ENCODE measurements around the gene SH3YL1.

The SH3YL1 gene

DNA sequence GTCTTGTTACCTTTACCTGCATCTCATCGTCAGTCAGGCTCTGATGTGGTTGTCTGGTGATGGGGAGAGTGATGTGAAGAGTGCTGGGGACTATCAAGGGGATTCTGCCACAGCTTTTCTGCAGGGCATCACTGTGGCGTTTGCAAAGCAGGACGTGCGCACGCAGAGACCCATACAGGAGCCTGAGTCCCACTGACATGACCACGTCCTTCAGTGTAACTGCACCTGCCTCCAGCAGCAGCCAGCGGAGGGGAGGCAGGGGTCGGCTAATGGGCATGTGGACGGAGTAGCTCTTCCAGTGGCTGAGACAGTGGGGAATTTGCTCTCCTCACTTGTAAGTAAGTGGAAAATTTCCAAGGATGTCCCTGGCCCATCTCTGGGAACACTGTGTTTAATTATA lies 17.5 kb upstream of the SH3YL1 start:
- DNase-seq = no peak

- no peak for DNase-seq
These were observed 16.8 kb upstream of the SH3YL1 start for GRCh38 chr2:280650-281110.

DNA sequence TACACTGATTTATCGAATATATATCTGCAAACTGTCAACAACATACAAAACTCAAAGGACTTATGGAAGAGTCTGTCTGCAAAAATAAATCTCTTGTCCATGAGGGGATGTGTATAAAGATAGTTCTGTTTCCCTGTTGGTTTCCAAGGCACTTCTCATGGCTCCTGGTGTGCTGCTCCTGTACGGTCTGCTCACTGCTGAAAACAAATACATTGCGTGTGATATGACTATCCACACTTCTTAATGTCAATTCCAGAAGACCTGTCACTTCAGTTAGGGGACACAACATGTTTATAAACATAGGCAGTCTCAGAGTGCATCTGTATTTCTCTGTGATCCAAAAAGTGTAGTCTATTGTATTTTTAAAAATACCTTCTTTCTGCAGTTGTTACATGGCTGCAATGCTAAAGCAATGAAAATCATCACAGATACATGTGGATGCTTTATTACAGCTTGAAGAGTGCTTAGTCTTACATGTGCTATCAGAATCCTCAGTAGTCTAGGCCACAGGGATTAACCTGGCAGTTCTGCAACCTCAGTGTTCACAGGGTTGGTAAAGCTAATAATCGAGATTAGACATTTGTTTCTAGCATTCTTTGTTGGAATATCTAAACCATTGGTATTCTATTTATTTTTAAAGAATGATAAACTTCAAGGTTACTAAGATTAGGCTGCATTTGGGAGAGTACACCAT lies 16.3 kb upstream of the SH3YL1 start:
- no peak for DNase-seq

GRCh38 chr2:279366-279765 lies 15.5 kb upstream of the SH3YL1 start:
- DNase-seq = no peak

DNA sequence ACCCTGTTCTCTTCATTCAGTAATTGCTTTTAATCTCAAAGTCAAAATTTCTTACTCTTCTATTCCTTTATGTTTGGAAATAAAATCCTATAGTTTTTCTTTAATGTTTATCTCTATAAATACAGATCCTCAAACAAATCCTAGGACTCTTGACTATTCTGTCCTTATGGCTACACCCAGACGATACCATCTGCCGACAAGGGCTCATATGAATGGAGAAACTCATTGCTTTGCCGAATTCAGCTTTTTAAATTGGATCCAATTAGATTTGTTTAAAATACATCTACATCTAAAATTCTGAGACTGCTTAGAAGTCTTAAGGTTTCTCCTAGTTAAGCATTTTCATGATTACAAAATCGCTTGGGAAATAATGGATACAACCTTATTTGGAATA lies 15.1 kb upstream of the SH3YL1 start:
- no peak for DNase-seq

- no peak for DNase-seq
These were observed 14.6 kb upstream of the SH3YL1 start for GRCh38 chr2:278312-278926.

- no peak for DNase-seq
These were observed 11.6 kb upstream of the SH3YL1 start for GRCh38 chr2:275466-275865.

DNA sequence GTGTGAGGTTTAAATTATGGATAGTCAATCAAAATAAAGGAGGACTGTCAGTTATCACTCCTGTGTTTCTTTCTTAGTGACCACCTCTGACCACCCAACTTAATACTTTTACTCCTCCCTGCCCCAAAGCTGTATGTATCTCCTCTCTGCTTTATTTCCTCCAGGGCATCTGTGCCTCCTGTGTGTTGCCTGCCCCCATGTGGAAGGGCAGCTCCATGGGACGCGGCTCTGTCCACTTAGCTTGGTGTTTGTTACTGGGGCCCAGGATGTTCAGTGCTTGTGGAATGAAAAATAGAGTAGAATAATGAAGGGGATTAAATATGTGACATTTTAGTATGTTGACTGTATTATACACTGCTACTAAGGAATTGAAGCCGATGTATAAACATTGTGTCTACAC lies 10.7 kb upstream of the SH3YL1 start:
- DNase-seq = no peak

- DNase-seq = no peak
These were observed 9.5 kb upstream of the SH3YL1 start for GRCh38 chr2:273333-273732.

GRCh38 chr2:271917-272316 lies 8.1 kb upstream of the SH3YL1 start:
- no peak for DNase-seq

GRCh38 chr2:270861-271260 lies 7.0 kb upstream of the SH3YL1 start:
- no peak for DNase-seq

- DNase-seq = no peak
These were observed 5.7 kb upstream of the SH3YL1 start for GRCh38 chr2:269356-270030.

- no peak for DNase-seq
These were observed 4.5 kb upstream of the SH3YL1 start for GRCh38 chr2:268323-268722.

DNA sequence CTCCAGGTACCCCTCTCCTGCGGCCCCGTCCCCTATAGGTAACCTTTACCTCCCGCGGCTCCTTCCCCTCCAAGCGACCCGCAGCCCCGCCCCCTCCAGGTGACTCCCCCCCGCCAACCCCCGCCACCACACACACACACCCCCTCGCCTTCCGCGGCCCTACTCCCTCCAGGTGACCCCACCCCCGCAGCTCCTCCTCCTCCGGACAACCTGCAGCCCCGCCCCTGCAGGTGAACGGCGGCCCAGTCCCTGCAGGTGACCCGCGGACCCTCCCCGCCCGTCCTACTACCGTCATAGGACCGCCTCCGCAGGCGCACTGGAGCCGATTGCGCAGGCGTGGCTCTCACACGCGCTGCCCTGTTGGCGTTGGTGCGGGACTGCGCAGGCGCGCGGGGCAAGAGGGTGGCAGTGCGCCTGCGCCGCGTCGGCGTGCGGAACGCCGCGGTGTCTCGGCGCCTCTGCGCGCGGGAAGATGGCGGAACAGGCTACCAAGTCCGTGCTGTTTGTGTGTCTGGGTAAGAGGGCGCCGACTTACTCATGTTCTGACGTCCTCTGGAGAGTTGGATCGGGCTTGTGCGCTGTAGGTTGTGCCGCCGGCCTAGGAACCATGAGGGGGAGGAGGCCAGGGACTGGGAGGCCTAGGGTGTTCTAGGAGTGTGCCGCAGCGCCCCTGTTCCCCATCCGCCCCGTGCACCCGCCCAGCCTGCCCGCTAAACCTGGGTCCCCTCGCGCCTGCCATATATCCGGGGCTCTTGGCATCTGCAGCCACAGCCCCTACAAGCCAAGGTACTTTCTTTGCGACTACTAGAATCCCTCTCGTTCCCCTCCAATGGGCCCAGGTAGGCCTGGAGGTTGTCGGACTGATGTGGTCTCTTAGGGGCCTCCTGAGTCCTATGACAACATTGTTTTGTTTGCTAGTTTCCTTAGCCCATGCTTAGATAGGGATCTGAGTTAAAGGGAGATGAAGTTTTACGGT lies 949 bp upstream of the SH3YL1 start, which contains the start of gene ACP1:
TSS of gene ACP1 (plus strand) at position 455 of the 976 bp plus-strand sequence. CDS start at position 473, 18 bp downstream.
- peak; percentile 96 for DNase-seq

DNA sequence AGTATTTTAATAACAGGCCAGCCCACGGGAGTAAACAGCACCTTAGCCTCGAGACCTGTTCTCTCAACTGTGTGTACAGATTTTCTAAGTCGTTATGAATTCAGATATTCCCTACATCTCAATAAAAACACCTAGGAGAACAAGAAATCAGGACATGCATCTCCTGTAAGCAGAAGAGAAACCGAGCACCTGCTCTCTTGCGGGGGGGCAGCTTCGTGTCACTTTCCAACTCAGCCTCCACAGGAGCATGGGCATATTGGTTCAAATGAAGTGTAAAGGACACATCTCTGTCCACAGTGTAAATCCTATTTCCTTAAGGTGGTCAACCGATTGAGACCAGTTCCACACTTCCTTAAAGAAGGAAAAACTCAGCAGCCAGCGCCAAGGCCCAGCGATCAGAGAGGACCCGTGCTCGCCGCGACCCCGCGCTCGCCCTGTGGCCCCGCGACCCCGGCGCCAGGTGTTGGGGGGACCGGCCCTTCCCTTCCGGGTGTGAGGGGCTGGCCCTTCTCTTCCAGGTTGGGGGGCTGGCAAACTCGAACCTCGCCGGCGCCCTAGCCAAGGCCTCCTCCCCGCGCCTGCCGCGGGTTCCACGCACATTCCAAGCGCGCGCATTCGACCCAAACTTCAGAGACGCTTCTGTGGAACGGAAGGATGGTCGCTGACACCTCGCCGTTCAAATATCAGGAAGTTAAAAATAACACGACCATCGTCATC lies 652 bp downstream of the SH3YL1 start:
- DNase-seq = no peak

DNA sequence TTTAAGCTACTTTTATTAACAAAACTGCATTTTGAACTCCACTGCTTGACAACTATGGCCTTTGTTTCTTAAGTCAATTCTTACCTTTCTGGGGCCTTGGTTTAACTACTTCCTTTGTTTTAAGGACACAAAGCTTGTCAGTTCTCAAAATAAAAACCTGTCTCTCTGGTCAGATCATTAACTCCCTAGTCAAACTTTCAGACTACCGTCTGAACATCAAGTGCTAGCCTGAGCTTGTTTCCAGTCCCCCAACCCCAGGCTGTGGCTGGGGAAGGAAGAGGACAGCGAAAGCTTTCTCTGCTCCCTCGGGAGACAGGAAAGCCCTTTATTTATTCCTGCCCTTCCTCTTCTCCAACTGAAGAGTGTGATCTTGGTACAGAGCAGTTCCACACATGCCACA lies 1.7 kb downstream of the SH3YL1 start:
- no peak for DNase-seq

DNA sequence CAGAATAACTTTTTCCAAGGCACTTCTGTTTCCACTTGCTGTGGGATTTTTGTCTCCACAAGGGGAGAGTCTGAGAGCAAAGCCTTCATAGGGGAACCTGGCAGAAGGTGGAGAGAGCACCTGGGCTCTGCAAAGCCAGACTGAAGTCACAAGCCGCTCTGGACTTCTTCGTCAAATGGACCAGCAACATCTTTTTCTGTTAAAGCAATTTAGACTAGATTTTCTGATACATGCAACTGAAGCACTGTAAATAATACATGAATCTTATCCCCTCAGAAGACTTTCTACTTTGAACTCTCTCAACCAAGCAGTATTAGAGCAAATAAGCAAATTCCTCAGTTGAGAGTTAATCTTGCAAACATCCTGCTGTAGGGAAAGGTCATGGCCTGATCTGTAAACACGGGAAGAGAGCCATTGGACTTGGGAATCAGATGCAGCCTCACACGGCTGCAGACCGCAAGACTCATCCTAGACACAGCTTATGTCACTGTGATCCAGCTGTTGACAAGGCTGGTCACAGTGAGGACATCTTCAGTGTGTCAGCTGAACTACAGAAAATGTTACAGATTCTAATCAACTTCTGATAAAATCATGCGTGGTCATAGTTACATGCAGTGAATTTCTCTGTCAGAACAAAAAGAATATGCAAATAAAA lies 3.2 kb downstream of the SH3YL1 start:
- DNase-seq = no peak

DNA sequence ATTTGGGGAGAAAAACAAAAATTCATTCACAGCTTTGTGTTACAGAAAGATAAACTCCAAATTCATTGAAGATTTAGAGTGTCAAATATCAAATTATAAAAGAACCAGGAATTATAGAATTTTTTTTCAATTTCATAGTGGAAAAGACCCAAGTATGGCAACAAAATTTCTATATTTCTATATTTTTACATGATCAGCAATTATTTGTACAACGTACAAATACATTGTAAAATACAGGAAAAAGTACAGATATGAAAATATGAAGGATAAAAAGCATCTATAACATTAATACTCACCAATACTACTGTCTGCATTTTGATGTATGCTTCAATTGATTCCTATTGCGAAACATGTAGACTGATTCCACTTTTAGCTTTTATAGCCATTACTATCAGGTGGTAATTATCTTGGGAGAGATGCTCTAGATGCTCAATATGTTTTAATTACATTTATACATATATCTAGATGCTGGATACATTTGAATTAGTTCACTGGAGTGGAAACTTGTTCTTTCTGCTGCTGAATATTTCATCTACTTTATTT lies 4.0 kb downstream of the SH3YL1 start:
- DNase-seq = no peak

- no peak for DNase-seq
These were observed 4.9 kb downstream of the SH3YL1 start for GRCh38 chr2:258933-259332.

DNA sequence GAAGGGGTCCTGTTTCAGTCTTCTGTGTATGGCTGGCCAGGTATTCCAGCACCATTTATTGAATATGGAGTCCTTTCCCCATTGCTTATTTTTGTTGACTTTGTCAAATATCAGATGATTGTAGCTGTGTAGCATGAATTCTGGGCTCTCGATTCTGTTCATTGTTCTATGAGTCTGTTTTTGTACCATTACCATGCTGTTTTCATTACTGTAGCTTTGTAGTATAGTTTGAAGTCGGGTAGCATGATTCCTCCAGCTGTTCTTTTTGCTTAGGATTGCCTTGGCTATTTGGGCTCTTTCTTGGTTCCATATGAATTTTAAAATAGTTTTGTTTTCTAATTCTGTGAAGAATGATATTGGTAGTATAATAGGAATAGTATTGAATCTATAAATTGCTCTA lies 6.0 kb downstream of the SH3YL1 start:
- DNase-seq = no peak

- DNase-seq = no peak
These were observed 6.4 kb downstream of the SH3YL1 start for GRCh38 chr2:257429-257828.
